Vagina (tissue), 2 donors: ENCODE results near the gene STKLD1. TPM values are rescaled to one million over a fixed set of nuclear protein-coding genes. Genes with fewer than 3 reads are reported as not detected.

Experiments used
- DNase-seq, 2 donors: peaks; one replicate each; pipeline ENCODE4 v3.0.0-alpha.2; 2017; ENCODE audit errors: extremely low spot score in 2 of 2
- H3K27ac ChIP-seq: fragments of 200-600 bp; sonication (generic); one replicate; pipeline ENCODE4 v1.5.1; 2019
- H3K27me3 ChIP-seq: fragments of 200-600 bp; sonication (generic); one replicate; pipeline ENCODE4 v1.5.1; 2019
- H3K36me3 ChIP-seq, 2 donors: fragments of 200-600 bp; sonication (generic); one replicate each; pipeline ENCODE4 v1.5.1; 2017 to 2019
- H3K4me1 ChIP-seq: fragments of 200-600 bp; sonication (generic); one replicate; pipeline ENCODE4 v1.5.1; 2019
- H3K4me3 ChIP-seq, 2 donors: fragments of 200-600 bp; sonication (generic); 1 replicate in 1 of 2; 2 replicates in 1 of 2; pipeline ENCODE4 v1.5.1; 2016 to 2019
- H3K9me3 ChIP-seq: fragments of 200-600 bp; sonication (generic); one replicate; pipeline ENCODE4 v1.5.1; 2019
- POLR2A ChIP-seq, 2 donors: fragments of 450-650 bp; IDR thresholded peaks; one replicate each; pipeline ENCODE4 v1.6.1; 2017; ENCODE audit warnings: antibody characterized with exemption in 2 of 2, mild to moderate bottlenecking in 2 of 2, moderate library complexity in 2 of 2
- POLR2AphosphoS5 ChIP-seq, 2 donors: sonication (generic); formaldehyde crosslinking; IDR thresholded peaks; one replicate each; pipeline ENCODE4 v1.9.0; 2017; ENCODE audit warnings: antibody characterized with exemption in 2 of 2, mild to moderate bottlenecking in 2 of 2, low read depth in 1 of 2; ENCODE audit not compliant: insufficient read depth in 1 of 2
- intact Hi-C: fragments of 100-400 bp; cut with DNase I; formaldehyde crosslinking; loops from one replicate; pipeline ENCODE4 v1.15.1; 2023
- total RNA-seq: library from RNA; depleted of rRNA; stranded (reverse); fragments of >200 nt; gene quantifications from one replicate; pipeline ENCODE4 v1.2.3, GENCODE V29; 2016
- TF ChIP-seq, protein P1 (sequence below), 3 experiments: fragments of 450-650 bp in 2 of 3; fragments of 200-600 bp in 1 of 3; sonication (generic) in 1 of 3; IDR thresholded peaks; one replicate each; pipeline ENCODE4 v1.5.1; 2017 to 2019; ENCODE audit warnings: antibody characterized with exemption in 3 of 3, mild to moderate bottlenecking in 2 of 3, moderate library complexity in 2 of 3

STKLD1 gene
- total RNA-seq, 1 donor from 2014 or later = not detected

DNA sequence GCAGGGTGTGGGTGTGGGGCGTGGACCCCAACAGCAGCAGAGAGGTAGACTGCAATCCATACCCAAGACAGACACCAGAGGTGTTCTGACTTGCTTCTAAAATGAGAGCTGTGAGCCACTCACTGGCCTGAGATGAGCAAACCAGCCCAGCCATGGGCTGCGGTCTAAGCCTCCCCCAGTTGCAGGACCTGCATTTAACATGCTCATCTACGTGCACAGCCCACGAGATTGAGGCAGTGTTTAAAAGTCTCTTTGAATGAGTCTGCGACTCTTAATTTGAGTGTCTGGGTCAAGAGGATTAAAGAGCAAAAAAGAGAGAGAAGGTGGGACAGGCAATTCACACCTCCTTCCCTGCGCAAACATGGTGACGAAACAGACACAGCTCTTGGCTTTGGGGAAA, 6.2 kb upstream of the STKLD1 start:
- peaks cover 6 to 23% of the 10 kb centered on the region in 2 donors for H3K36me3 ChIP-seq
- H3K27me3 ChIP-seq = no peaks in the 10 kb centered on the region
- H3K27ac ChIP-seq = no peak overlapping the region
- no peaks in the 10 kb centered on the region for H3K9me3 ChIP-seq
- DNase-seq = no peak
- H3K4me3 ChIP-seq = no peak overlapping the region
- intact Hi-C loops = loop anchor here (10.0 kb wide), 1 partner anchor 1765 kb away; no protein-coding TSS in a partner anchor
- peaks cover 87% of the 10 kb centered on the region for H3K4me1 ChIP-seq
- TF ChIP-seq, protein P1, sequence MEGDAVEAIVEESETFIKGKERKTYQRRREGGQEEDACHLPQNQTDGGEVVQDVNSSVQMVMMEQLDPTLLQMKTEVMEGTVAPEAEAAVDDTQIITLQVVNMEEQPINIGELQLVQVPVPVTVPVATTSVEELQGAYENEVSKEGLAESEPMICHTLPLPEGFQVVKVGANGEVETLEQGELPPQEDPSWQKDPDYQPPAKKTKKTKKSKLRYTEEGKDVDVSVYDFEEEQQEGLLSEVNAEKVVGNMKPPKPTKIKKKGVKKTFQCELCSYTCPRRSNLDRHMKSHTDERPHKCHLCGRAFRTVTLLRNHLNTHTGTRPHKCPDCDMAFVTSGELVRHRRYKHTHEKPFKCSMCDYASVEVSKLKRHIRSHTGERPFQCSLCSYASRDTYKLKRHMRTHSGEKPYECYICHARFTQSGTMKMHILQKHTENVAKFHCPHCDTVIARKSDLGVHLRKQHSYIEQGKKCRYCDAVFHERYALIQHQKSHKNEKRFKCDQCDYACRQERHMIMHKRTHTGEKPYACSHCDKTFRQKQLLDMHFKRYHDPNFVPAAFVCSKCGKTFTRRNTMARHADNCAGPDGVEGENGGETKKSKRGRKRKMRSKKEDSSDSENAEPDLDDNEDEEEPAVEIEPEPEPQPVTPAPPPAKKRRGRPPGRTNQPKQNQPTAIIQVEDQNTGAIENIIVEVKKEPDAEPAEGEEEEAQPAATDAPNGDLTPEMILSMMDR (IDR thresholded peaks at IDR 0.05) = no peak
- TF ChIP-seq POLR2A (IDR thresholded peaks at IDR 0.05) = no peak
- TF ChIP-seq POLR2AphosphoS5 (IDR thresholded peaks at IDR 0.05; ENCODE audit: insufficient read depth in 1 of 2, low read depth in 1 of 2) = no peak

DNA sequence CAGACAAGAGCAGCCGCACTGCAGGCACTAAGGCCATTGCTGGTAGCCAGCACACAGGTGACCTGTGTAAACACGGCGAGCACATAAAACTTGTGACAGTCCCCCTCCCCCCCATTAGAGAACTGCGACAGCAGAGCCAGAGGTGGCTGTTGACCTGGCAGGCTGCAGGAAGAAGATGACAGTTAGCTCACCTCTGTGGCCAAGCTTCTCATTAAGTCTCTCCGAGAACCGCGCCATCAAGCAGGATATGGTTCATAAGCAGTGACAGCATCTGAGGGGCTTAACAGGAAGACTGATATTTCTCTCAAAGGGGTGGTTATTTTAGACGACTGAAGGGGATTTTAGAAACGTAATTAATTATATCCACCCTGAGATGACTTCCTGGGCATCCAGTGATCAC, 5.5 kb upstream of the STKLD1 start:
- TF ChIP-seq POLR2AphosphoS5 (IDR thresholded peaks at IDR 0.05; ENCODE audit: insufficient read depth in 1 of 2, low read depth in 1 of 2) (no peak), POLR2A (IDR thresholded peaks at IDR 0.05) (no peak)
- TF ChIP-seq, protein P1 (IDR thresholded peaks at IDR 0.05) = no peak
- H3K4me1 ChIP-seq = peaks cover 83% of the 10 kb centered on the region
- no peak overlapping the region for H3K4me3 ChIP-seq
- H3K27ac ChIP-seq = no peak overlapping the region
- H3K27me3 ChIP-seq = no peaks in the 10 kb centered on the region
- no peaks in the 10 kb centered on the region for H3K9me3 ChIP-seq
- no peak for DNase-seq
- H3K36me3 ChIP-seq = peaks cover 5 to 16% of the 10 kb centered on the region in 2 donors
- intact Hi-C loops = loop anchor here (10.0 kb wide), 1 partner anchor 1766 kb away; no protein-coding TSS in a partner anchor

DNA sequence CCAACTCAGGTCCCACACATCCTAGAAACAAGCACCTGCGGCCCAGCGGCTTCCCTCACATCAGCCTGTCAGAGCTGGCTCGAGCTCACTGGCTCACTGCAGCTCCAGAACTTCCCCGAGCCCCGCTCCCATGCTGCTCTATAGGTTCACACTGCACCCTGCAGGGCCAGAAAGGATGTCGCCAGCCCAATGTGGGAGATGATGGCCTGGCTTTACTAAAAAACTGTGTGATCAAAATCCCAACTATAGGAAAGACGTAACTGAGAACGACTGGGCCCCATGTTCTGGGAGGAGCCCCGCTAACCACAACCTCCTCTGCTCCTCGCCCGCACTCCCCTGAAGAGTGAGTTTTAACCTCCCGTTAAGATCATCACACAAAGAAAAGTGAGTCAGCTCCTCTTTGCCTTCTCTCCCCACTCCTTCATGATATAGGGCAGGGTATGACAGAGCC, 4.9 kb upstream of the STKLD1 start:
- H3K9me3 ChIP-seq = no peaks in the 10 kb centered on the region
- H3K4me1 ChIP-seq = peaks cover 81% of the 10 kb centered on the region
- intact Hi-C loops = loop anchor here (10.0 kb wide), 1 partner anchor 1766 kb away; no protein-coding TSS in a partner anchor
- H3K4me3 ChIP-seq = peak overlapping the region in 1 of 2 donors; percentile 0
- no peaks in the 10 kb centered on the region for H3K27me3 ChIP-seq
- TF ChIP-seq, protein P1 (IDR thresholded peaks at IDR 0.05) = no peak
- no peak for TF ChIP-seq POLR2A (IDR thresholded peaks at IDR 0.05)
- TF ChIP-seq POLR2AphosphoS5 (IDR thresholded peaks at IDR 0.05; ENCODE audit: insufficient read depth in 1 of 2, low read depth in 1 of 2) = no peak
- H3K27ac ChIP-seq = peak overlapping the region; percentile 2
- no peak for DNase-seq
- peaks cover 0 to 10% of the 10 kb centered on the region in 2 donors for H3K36me3 ChIP-seq

DNA sequence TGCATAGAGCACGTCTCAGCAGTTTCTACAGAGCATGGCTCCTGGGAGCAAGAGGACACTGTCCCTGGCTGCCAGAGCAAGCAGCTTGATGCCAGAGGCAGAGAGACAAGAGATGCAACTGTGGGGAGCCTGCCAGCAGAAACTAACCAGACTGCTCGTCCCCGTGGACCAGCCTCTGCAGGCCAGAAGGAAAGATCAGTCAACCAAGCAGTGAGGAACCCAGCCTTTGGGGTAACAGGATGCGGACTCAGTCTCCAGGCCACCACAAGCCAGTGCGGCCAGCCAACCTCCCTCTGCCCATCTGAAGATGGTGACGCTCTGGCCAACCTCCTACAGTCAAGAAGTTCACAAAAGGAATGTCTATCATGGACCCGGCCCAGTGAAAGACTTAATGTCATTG, 4.0 kb upstream of the STKLD1 start:
- Histone ChIP-seq H3K9me3 (no peaks in the 10 kb centered on the region), H3K4me1 (peaks cover 89% of the 10 kb centered on the region), H3K27me3 (no peaks in the 10 kb centered on the region), H3K36me3 (peaks cover 0 to under 1% of the 10 kb centered on the region in 2 donors), H3K4me3 (peak overlapping the region in 1 of 2 donors; percentile 10), H3K27ac (peak overlapping the region; percentile 2)
- no peak for TF ChIP-seq POLR2AphosphoS5 (IDR thresholded peaks at IDR 0.05; ENCODE audit: insufficient read depth in 1 of 2, low read depth in 1 of 2)
- TF ChIP-seq, protein P1 (IDR thresholded peaks at IDR 0.05) = no peak
- TF ChIP-seq POLR2A (IDR thresholded peaks at IDR 0.05) = no peak
- intact Hi-C loops = loop anchor here (10.0 kb wide), 1 partner anchor 1767 kb away; no protein-coding TSS in a partner anchor
- no peak for DNase-seq

DNA sequence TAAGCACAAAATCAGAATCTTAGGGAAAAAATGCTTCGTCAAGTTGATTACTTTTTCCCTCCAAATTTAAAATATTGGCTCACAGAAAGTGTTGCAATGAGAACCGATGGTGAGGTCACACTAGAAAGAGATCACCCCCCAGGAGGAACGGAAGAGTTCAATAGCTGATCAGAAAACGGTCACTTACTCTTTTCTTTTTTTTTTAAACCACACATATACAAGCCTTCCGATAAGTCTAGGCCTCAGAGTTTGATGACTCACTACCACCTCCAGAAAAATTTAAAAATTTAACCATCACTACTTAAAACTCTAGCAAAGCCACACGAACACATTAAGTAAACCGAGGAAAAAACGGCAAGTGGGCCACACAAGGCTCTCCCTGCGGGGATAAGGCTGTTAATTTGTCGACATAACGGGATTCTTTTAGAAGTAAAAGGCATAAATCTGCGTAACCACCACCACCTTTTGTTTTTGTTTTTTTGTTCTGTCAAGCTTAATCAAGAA, 1.5 kb upstream of the STKLD1 start:
- intact Hi-C loops = loop anchor here (10.0 kb wide), 1 partner anchor 1770 kb away; no protein-coding TSS in a partner anchor
- Histone ChIP-seq H3K27ac (peak overlapping the region; percentile 86), H3K4me1 (peaks cover 68% of the 10 kb centered on the region), H3K36me3 (no peaks in the 10 kb centered on the region), H3K4me3 (peak overlapping the region; percentile 91 to 92), H3K27me3 (no peaks in the 10 kb centered on the region), H3K9me3 (no peaks in the 10 kb centered on the region)
- no peak for TF ChIP-seq POLR2A (IDR thresholded peaks at IDR 0.05)
- no peak for TF ChIP-seq POLR2AphosphoS5 (IDR thresholded peaks at IDR 0.05; ENCODE audit: insufficient read depth in 1 of 2, low read depth in 1 of 2)
- TF ChIP-seq, protein P1 (IDR thresholded peaks at IDR 0.05) = no peak
- no peak for DNase-seq
